ENCODE measurements around the gene BCAP31. TPM values are rescaled to one million over a fixed set of nuclear protein-coding genes. Genes with fewer than 3 reads are reported as not detected.
A peak's percentile ranks its signal among the peaks of the same experiment; 100 is the strongest.

BCAP31 gene
- total RNA-seq, 1 donor from 2014 or later, result 144 TPM

- Mint-ChIP-seq H3K36me3 (ENCODE audit: low read depth) (peaks cover 3% of the 10 kb centered on the region), H3K4me1 (ENCODE audit: low read depth) (peaks cover 34% of the 10 kb centered on the region), H3K27me3 (ENCODE audit: low read depth) (no peaks in the 10 kb centered on the region), H3K4me3 (ENCODE audit: unreplicated experiment) (peak overlapping the region; percentile 59), H3K9me3 (ENCODE audit: low read depth) (no peaks in the 10 kb centered on the region), H3K27ac (ENCODE audit: unreplicated experiment) (no peak overlapping the region)
- no peak for TF ChIP-seq CTCF (IDR thresholded peaks at IDR 0.05)
- DNase-seq (ENCODE audit: low spot score), result no peak
Observed at GRCh38 chrX:153725039-153725831, 1.0 kb upstream of the BCAP31 start.

GRCh38 chrX:153723351-153724251 is 586 bp downstream of the BCAP31 start:
- Mint-ChIP-seq H3K36me3 (ENCODE audit: low read depth) (no peaks in the 10 kb centered on the region), H3K27me3 (ENCODE audit: low read depth) (no peaks in the 10 kb centered on the region), H3K4me3 (ENCODE audit: unreplicated experiment) (peak overlapping the region; percentile 84), H3K4me1 (ENCODE audit: low read depth) (peaks cover 34% of the 10 kb centered on the region), H3K9me3 (ENCODE audit: low read depth) (no peaks in the 10 kb centered on the region), H3K27ac (ENCODE audit: unreplicated experiment) (peak overlapping the region; percentile 91)
- TF ChIP-seq CTCF (IDR thresholded peaks at IDR 0.05), result peak; percentile 74
- no peak for DNase-seq (ENCODE audit: low spot score)

GRCh38 chrX:153722704-153723350 is 1.4 kb downstream of the BCAP31 start:
- TF ChIP-seq CTCF (IDR thresholded peaks at IDR 0.05), result no peak
- H3K4me3 Mint-ChIP-seq (ENCODE audit: unreplicated experiment), result peak overlapping the region; percentile 84
- no peaks in the 10 kb centered on the region for H3K9me3 Mint-ChIP-seq (ENCODE audit: low read depth)
- peaks cover 33% of the 10 kb centered on the region for H3K4me1 Mint-ChIP-seq (ENCODE audit: low read depth)
- H3K36me3 Mint-ChIP-seq (ENCODE audit: low read depth), result no peaks in the 10 kb centered on the region
- peak overlapping the region; percentile 91 for H3K27ac Mint-ChIP-seq (ENCODE audit: unreplicated experiment)
- no peak for DNase-seq (ENCODE audit: low spot score)
- H3K27me3 Mint-ChIP-seq (ENCODE audit: low read depth), result no peaks in the 10 kb centered on the region

GRCh38 chrX:153719701-153720100 is 4.5 kb downstream of the BCAP31 start:
- no peak for TF ChIP-seq CTCF (IDR thresholded peaks at IDR 0.05)
- H3K36me3 Mint-ChIP-seq (ENCODE audit: low read depth), result no peaks in the 10 kb centered on the region
- no peaks in the 10 kb centered on the region for H3K27me3 Mint-ChIP-seq (ENCODE audit: low read depth)
- no peak for DNase-seq (ENCODE audit: low spot score)
- H3K4me3 Mint-ChIP-seq (ENCODE audit: unreplicated experiment), result no peak overlapping the region
- H3K4me1 Mint-ChIP-seq (ENCODE audit: low read depth), result peaks cover 12% of the 10 kb centered on the region
- no peaks in the 10 kb centered on the region for H3K9me3 Mint-ChIP-seq (ENCODE audit: low read depth)
- no peak overlapping the region for H3K27ac Mint-ChIP-seq (ENCODE audit: unreplicated experiment)

GRCh38 chrX:153719238-153719637 is 4.9 kb downstream of the BCAP31 start:
- H3K27ac Mint-ChIP-seq (ENCODE audit: unreplicated experiment), result no peak overlapping the region
- H3K27me3 Mint-ChIP-seq (ENCODE audit: low read depth), result no peaks in the 10 kb centered on the region
- peaks cover 12% of the 10 kb centered on the region for H3K4me1 Mint-ChIP-seq (ENCODE audit: low read depth)
- no peaks in the 10 kb centered on the region for H3K9me3 Mint-ChIP-seq (ENCODE audit: low read depth)
- no peak for DNase-seq (ENCODE audit: low spot score)
- no peaks in the 10 kb centered on the region for H3K36me3 Mint-ChIP-seq (ENCODE audit: low read depth)
- H3K4me3 Mint-ChIP-seq (ENCODE audit: unreplicated experiment), result no peak overlapping the region
- no peak for TF ChIP-seq CTCF (IDR thresholded peaks at IDR 0.05)

All from chondrocyte (in vitro differentiated cells).